ENCODE measurements around the gene RNPS1.

Gene RNPS1

DNA sequence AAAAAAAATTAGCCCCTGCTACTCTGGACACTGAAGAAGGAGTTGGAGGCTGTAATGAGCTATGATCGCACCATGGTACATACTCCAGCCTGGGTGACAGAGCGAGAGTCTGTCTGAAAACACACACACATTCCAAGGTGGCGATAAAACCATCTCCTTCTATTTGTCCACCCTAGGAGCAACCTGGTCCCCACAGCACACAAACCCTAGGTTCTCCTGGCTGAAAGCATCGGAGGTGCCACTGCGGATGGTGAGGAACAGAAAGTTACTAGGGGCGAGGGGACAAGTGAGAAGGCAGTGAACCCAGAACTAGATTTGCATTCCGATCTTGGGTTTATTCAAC lies 15.1 kb downstream of the RNPS1 start:
- peaks cover 28% of the 10 kb centered on the region for H3K79me2 ChIP-seq (ENCODE audit: insufficient read depth, low read length)
- H2AFZ ChIP-seq (ENCODE audit: low read depth, low read length, severe bottlenecking): no peak overlapping the region
- no peak overlapping the region for H3K4me2 ChIP-seq (ENCODE audit: low read depth, low read length, poor library complexity, severe bottlenecking)
- H3F3A ChIP-seq (ENCODE audit: insufficient read depth): peaks cover 34% of the 10 kb centered on the region
- no peaks in the 10 kb centered on the region for H3K27me3 ChIP-seq (ENCODE audit: low read length)
- TF ChIP-seq EZH2phosphoT487 (conservative IDR thresholded peaks at IDR 0.05; ENCODE audit: low read length): no peak
- TF ChIP-seq, protein P1, sequence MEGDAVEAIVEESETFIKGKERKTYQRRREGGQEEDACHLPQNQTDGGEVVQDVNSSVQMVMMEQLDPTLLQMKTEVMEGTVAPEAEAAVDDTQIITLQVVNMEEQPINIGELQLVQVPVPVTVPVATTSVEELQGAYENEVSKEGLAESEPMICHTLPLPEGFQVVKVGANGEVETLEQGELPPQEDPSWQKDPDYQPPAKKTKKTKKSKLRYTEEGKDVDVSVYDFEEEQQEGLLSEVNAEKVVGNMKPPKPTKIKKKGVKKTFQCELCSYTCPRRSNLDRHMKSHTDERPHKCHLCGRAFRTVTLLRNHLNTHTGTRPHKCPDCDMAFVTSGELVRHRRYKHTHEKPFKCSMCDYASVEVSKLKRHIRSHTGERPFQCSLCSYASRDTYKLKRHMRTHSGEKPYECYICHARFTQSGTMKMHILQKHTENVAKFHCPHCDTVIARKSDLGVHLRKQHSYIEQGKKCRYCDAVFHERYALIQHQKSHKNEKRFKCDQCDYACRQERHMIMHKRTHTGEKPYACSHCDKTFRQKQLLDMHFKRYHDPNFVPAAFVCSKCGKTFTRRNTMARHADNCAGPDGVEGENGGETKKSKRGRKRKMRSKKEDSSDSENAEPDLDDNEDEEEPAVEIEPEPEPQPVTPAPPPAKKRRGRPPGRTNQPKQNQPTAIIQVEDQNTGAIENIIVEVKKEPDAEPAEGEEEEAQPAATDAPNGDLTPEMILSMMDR (IDR thresholded peaks at IDR 0.05; ENCODE audit: insufficient read depth, low read length, poor library complexity, severe bottlenecking): no peak
- no peaks in the 10 kb centered on the region for H3K9me2 ChIP-seq (replicated peaks; ENCODE audit: insufficient read depth, low read length)
- H3K9me3 ChIP-seq (ENCODE audit: insufficient read depth, low read length): no peaks in the 10 kb centered on the region
- H3K4me3 ChIP-seq (ENCODE audit: insufficient read depth, low read length, poor library complexity, severe bottlenecking): no peak overlapping the region
- H4K20me1 ChIP-seq (ENCODE audit: low read depth, low read length): 0 out of 2 replicates have a peak, but pooled peaks cover 4% of the 10 kb centered on the region
- peak overlapping the region; percentile 40; the same call in 1 of the 2 replicates for H3K27ac ChIP-seq (ENCODE audit: low read depth, low read length)
- no peak overlapping the region for H3K9ac ChIP-seq (ENCODE audit: low read length)
- H3K36me3 ChIP-seq (ENCODE audit: low read length): peaks cover 18% of the 10 kb centered on the region

DNA sequence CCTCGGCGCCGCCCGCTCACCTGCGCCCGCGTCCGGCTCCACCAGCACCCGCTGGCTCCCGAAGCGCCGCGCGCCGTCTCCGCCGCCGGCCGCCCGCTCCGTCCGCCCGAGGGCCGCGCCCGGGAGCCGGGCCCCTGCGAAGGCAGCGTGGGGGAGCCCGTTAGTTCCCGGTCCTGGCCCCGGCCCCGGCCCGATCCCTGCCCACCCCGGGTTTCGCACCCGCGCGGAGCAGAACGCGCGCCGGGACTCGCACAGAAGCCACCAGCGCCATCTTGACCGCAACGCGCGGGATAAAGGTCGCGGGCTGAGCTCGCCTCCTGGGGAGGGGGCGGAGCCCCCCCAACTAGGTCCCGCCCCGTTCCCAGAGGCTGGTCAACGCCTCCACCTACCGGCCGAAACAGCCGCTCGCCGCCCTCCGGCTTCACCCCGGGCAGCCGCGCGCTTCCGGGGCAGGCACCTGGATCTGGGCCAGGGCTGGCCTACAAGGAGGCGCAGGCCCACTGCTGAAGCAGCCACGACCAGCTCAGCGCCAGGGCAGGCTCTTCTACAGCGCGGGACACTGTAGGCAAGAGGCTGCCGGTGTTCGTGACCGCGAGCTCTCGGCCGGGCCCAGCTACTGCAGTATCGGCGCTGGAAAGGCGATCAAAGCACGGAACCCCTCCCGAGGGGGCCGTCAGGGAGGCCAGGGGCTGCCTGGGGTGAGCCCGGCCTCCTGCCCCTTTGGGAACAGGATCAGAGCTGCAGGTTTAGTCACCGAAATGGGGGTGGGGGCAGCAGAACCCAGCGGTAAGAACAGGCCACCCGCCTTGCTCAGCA lies 16.4 kb downstream of the RNPS1 start, which contains the start of gene ECI1:
Gene ECI1 (minus strand): TSS at position 292 of the 816 bp plus-strand sequence. CDS start 21 bp downstream, at position 271.
- H3K9me2 ChIP-seq (replicated peaks; ENCODE audit: insufficient read depth, low read length): no peaks in the 10 kb centered on the region
- H3K4me3 ChIP-seq (ENCODE audit: insufficient read depth, low read length, poor library complexity, severe bottlenecking): peak within 1 kb of the TSS; percentile 78
- peaks cover 20% of the 10 kb centered on the region for H3K79me2 ChIP-seq (ENCODE audit: insufficient read depth, low read length)
- H2AFZ ChIP-seq (ENCODE audit: low read depth, low read length, severe bottlenecking): no peak within 1 kb of the TSS
- H3F3A ChIP-seq (ENCODE audit: insufficient read depth): peaks cover 34% of the 10 kb centered on the region
- H3K27me3 ChIP-seq (ENCODE audit: low read length): no peaks in the 10 kb centered on the region
- peaks cover 7% of the 10 kb centered on the region; the same call in 1 of the 2 replicates for H3K36me3 ChIP-seq (ENCODE audit: low read length)
- H4K20me1 ChIP-seq (ENCODE audit: low read depth, low read length): no peaks in the 10 kb centered on the region
- H3K4me2 ChIP-seq (ENCODE audit: low read depth, low read length, poor library complexity, severe bottlenecking): peak within 1 kb of the TSS; percentile 93
- H3K9me3 ChIP-seq (ENCODE audit: insufficient read depth, low read length): no peaks in the 10 kb centered on the region
- no peak for TF ChIP-seq EZH2phosphoT487 (conservative IDR thresholded peaks at IDR 0.05; ENCODE audit: low read length)
- TF ChIP-seq, protein P1 (IDR thresholded peaks at IDR 0.05; ENCODE audit: insufficient read depth, low read length, poor library complexity, severe bottlenecking): no peak
- H3K27ac ChIP-seq (ENCODE audit: low read depth, low read length): peak within 1 kb of the TSS; percentile 82
- H3K9ac ChIP-seq (ENCODE audit: low read length): peak within 1 kb of the TSS; percentile 78

DNA sequence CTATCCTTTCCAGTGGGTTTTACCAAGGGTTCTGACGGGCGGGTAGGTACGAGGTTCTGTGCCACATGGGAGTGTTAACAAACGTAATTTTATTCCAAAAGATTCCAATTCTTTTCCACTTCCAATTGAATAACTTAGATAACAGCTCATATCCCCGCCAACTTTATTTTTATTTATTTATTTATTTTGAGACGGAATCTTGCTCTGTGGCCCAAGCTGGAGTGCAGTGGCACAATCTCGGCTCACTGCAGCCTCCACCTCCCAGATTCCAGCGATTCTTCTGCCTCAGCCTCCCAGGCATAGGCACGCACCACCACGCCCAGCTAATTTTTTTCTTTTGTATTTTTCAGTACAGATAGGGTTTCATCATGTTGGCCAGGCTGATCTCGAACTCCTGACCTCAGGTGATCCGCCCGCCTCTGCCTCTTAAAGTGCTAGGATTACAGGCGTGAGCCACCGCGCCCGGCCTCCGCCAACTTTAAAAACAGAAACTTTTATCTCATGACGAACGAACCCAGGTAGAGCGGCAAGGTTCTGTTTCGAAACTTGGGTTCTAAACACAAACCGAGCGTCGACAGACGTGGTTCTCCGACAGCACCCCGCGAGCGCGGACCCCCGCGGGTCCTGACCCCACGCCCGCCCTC lies 17.2 kb downstream of the RNPS1 start:
- 0 out of 2 replicates have a peak, but pooled peaks cover 5% of the 10 kb centered on the region for H3K36me3 ChIP-seq (ENCODE audit: low read length)

More for the DNA sequence above, 17.2 kb downstream of the RNPS1 start:
- Histone ChIP-seq H3K4me3 (ENCODE audit: insufficient read depth, low read length, poor library complexity, severe bottlenecking) (peak overlapping the region; percentile 78), H3K79me2 (ENCODE audit: insufficient read depth, low read length) (peaks cover 18% of the 10 kb centered on the region; the same call in 1 of the 2 replicates), H3K4me2 (ENCODE audit: low read depth, low read length, poor library complexity, severe bottlenecking) (peak overlapping the region; percentile 93), H3F3A (ENCODE audit: insufficient read depth) (peaks cover 34% of the 10 kb centered on the region), H3K27me3 (ENCODE audit: low read length) (no peaks in the 10 kb centered on the region), H4K20me1 (ENCODE audit: low read depth, low read length) (no peaks in the 10 kb centered on the region), H3K9ac (ENCODE audit: low read length) (peak overlapping the region; percentile 78), H3K9me2 (replicated peaks; ENCODE audit: insufficient read depth, low read length) (no peaks in the 10 kb centered on the region), H3K9me3 (ENCODE audit: insufficient read depth, low read length) (no peaks in the 10 kb centered on the region), H3K27ac (ENCODE audit: low read depth, low read length) (peak overlapping the region; percentile 82), H2AFZ (ENCODE audit: low read depth, low read length, severe bottlenecking) (no peak overlapping the region)
- TF ChIP-seq, protein P1 (IDR thresholded peaks at IDR 0.05; ENCODE audit: insufficient read depth, low read length, poor library complexity, severe bottlenecking): no peak
- no peak for TF ChIP-seq EZH2phosphoT487 (conservative IDR thresholded peaks at IDR 0.05; ENCODE audit: low read length)
